ENCODE measurements around the gene COQ2. TPM values are rescaled to one million over a fixed set of nuclear protein-coding genes. Genes with fewer than 3 reads are reported as not detected.

COQ2 gene
- total and polyA plus RNA-seq, 2 donors, result 5.6 to 14.7 TPM

GRCh38 chr4:83230928-83231327 is 53.7 kb downstream of the COQ2 start:
- Histone ChIP-seq H3K36me3 (ENCODE audit: insufficient read depth) (no peaks in the 10 kb centered on the region), H3K27ac (ENCODE audit: low read depth) (no peak overlapping the region), H3K4me1 (ENCODE audit: insufficient read depth) (no peaks in the 10 kb centered on the region), H3K4me3 (ENCODE audit: low read depth, low read length) (no peak overlapping the region)
- 83% methylated on average over 3 of the region's 3 CpGs for WGBS
- no peak for DNase-seq (ENCODE audit: extremely low spot score)

- 88% methylated on average over 3 of the region's 3 CpGs for WGBS
- no peaks in the 10 kb centered on the region for H3K36me3 ChIP-seq (ENCODE audit: insufficient read depth)
- H3K27ac ChIP-seq (ENCODE audit: low read depth), result no peak overlapping the region
- no peaks in the 10 kb centered on the region for H3K4me1 ChIP-seq (ENCODE audit: insufficient read depth)
- H3K4me3 ChIP-seq (ENCODE audit: low read depth, low read length), result no peak overlapping the region
- no peak for DNase-seq (ENCODE audit: extremely low spot score)
These were observed 54.8 kb downstream of the COQ2 start for GRCh38 chr4:83229791-83230190.

GRCh38 chr4:83228231-83228630 is 56.4 kb downstream of the COQ2 start:
- no peak for DNase-seq (ENCODE audit: extremely low spot score)
- H3K4me3 ChIP-seq (ENCODE audit: low read depth, low read length), result no peak overlapping the region
- H3K36me3 ChIP-seq (ENCODE audit: insufficient read depth), result no peaks in the 10 kb centered on the region
- 98% methylated on average over 1 of the region's 1 CpG for WGBS
- H3K4me1 ChIP-seq (ENCODE audit: insufficient read depth), result no peaks in the 10 kb centered on the region
- H3K27ac ChIP-seq (ENCODE audit: low read depth), result no peak overlapping the region

GRCh38 chr4:83224502-83225197 is 59.9 kb downstream of the COQ2 start:
- H3K4me1 ChIP-seq (ENCODE audit: insufficient read depth), result no peaks in the 10 kb centered on the region
- WGBS, result 85% methylated on average over 6 of the region's 6 CpGs
- H3K36me3 ChIP-seq (ENCODE audit: insufficient read depth), result no peaks in the 10 kb centered on the region
- no peak overlapping the region for H3K4me3 ChIP-seq (ENCODE audit: low read depth, low read length)
- DNase-seq (ENCODE audit: extremely low spot score), result no peak
- no peak overlapping the region for H3K27ac ChIP-seq (ENCODE audit: low read depth)

- H3K4me3 ChIP-seq (ENCODE audit: low read depth, low read length), result no peak overlapping the region
- H3K36me3 ChIP-seq (ENCODE audit: insufficient read depth), result no peaks in the 10 kb centered on the region
- 96% methylated on average over 3 of the region's 3 CpGs for WGBS
- DNase-seq (ENCODE audit: extremely low spot score), result no peak
- H3K27ac ChIP-seq (ENCODE audit: low read depth), result no peak overlapping the region
- H3K4me1 ChIP-seq (ENCODE audit: insufficient read depth), result no peaks in the 10 kb centered on the region
These were observed 60.8 kb downstream of the COQ2 start for GRCh38 chr4:83223781-83224180.

GRCh38 chr4:83221897-83222441 is 62.6 kb downstream of the COQ2 start:
- DNase-seq (ENCODE audit: extremely low spot score), result no peak
- no peaks in the 10 kb centered on the region for H3K4me1 ChIP-seq (ENCODE audit: insufficient read depth)
- no peak overlapping the region for H3K27ac ChIP-seq (ENCODE audit: low read depth)
- H3K4me3 ChIP-seq (ENCODE audit: low read depth, low read length), result no peak overlapping the region
- H3K36me3 ChIP-seq (ENCODE audit: insufficient read depth), result no peaks in the 10 kb centered on the region
- 94% methylated on average over 6 of the region's 6 CpGs for WGBS

GRCh38 chr4:83219344-83220331 is 65.0 kb downstream of the COQ2 start:
- DNase-seq (ENCODE audit: extremely low spot score), result no peak

GRCh38 chr4:83217721-83218522 is 66.7 kb downstream of the COQ2 start:
- WGBS, result 68% methylated on average over 8 of the region's 8 CpGs

More at GRCh38 chr4:83219344-83220331, 65.0 kb downstream of the COQ2 start:
- Histone ChIP-seq H3K4me1 (ENCODE audit: insufficient read depth) (no peaks in the 10 kb centered on the region), H3K36me3 (ENCODE audit: insufficient read depth) (no peaks in the 10 kb centered on the region), H3K27ac (ENCODE audit: low read depth) (no peak overlapping the region), H3K4me3 (ENCODE audit: low read depth, low read length) (no peak overlapping the region)
- 61% methylated on average over 16 of the region's 16 CpGs for WGBS

GRCh38 chr4:83216959-83217683 is 67.5 kb downstream of the COQ2 start:
- no peak overlapping the region for H3K27ac ChIP-seq (ENCODE audit: low read depth)

More at GRCh38 chr4:83217721-83218522, 66.7 kb downstream of the COQ2 start:
- Histone ChIP-seq H3K4me3 (ENCODE audit: low read depth, low read length) (no peak overlapping the region), H3K27ac (ENCODE audit: low read depth) (no peak overlapping the region), H3K36me3 (ENCODE audit: insufficient read depth) (no peaks in the 10 kb centered on the region), H3K4me1 (ENCODE audit: insufficient read depth) (no peaks in the 10 kb centered on the region)
- DNase-seq (ENCODE audit: extremely low spot score), result no peak

GRCh38 chr4:83214079-83214478 is 70.5 kb downstream of the COQ2 start:
- DNase-seq (ENCODE audit: extremely low spot score), result no peak
- H3K4me1 ChIP-seq (ENCODE audit: insufficient read depth), result no peaks in the 10 kb centered on the region
- no peaks in the 10 kb centered on the region for H3K36me3 ChIP-seq (ENCODE audit: insufficient read depth)
- H3K4me3 ChIP-seq (ENCODE audit: low read depth, low read length), result no peak overlapping the region
- H3K27ac ChIP-seq (ENCODE audit: low read depth), result no peak overlapping the region

More at GRCh38 chr4:83216959-83217683, 67.5 kb downstream of the COQ2 start:
- no peak for DNase-seq (ENCODE audit: extremely low spot score)
- Histone ChIP-seq H3K36me3 (ENCODE audit: insufficient read depth) (no peaks in the 10 kb centered on the region), H3K4me3 (ENCODE audit: low read depth, low read length) (no peak overlapping the region), H3K4me1 (ENCODE audit: insufficient read depth) (no peaks in the 10 kb centered on the region)
- 88% methylated on average over 10 of the region's 10 CpGs for WGBS
